RWPE1 (cell line): ENCODE data around the gene ADGRB3.

Source experiments
- CTCF ChIA-PET: fragments of 350-600 bp; sonication (Branson Sonifier 250); formaldehyde crosslinking; extraction: SDS; loops from one replicate; lab custom pipeline; 2021; lab: Yijun Ruan, JAX
- POLR2A ChIA-PET: fragments of 400-600 bp; formaldehyde crosslinking; extraction: SDS; loops from one replicate; lab custom pipeline; 2020; ENCODE audit warnings: antibody characterized with exemption; ENCODE audit not compliant: low non-redundant PET; lab: Yijun Ruan, JAX
- DNase-seq: peaks from one replicate; pipeline ENCODE4 v3.0.0; 2012; ENCODE audit warnings: low spot score
- H3K27ac ChIP-seq: fragments of 450-650 bp; 2 replicates; pipeline ENCODE4 v1.5.1; 2017
- TF ChIP-seq, protein P1 (sequence below): fragments of 450-650 bp; conservative IDR thresholded peaks from 2 replicates; pipeline ENCODE4 v1.5.1; 2017; ENCODE audit warnings: low read depth, mild to moderate bottlenecking

The ADGRB3 gene

DNA sequence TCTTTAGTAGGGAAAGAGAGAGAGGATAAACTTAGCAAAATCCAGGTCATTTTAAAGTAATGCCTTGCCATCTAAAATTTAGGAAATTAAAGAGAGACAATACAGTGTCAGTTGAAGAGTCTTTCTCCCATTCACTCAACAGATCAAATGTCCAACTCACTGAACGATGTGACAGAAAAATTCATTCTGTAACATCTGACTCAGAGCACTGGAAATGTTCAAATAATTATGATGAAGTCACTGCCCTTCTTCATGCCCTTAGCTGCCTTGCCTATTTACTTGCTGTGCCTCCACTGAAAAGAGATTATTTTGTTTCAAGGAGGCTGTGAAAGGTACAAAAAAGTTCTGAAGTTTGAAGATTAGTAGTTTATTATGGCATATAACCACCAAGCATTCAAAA is 434.8 kb downstream of the ADGRB3 start:
- CTCF ChIA-PET: no interaction called here
- TF ChIP-seq, protein P1, sequence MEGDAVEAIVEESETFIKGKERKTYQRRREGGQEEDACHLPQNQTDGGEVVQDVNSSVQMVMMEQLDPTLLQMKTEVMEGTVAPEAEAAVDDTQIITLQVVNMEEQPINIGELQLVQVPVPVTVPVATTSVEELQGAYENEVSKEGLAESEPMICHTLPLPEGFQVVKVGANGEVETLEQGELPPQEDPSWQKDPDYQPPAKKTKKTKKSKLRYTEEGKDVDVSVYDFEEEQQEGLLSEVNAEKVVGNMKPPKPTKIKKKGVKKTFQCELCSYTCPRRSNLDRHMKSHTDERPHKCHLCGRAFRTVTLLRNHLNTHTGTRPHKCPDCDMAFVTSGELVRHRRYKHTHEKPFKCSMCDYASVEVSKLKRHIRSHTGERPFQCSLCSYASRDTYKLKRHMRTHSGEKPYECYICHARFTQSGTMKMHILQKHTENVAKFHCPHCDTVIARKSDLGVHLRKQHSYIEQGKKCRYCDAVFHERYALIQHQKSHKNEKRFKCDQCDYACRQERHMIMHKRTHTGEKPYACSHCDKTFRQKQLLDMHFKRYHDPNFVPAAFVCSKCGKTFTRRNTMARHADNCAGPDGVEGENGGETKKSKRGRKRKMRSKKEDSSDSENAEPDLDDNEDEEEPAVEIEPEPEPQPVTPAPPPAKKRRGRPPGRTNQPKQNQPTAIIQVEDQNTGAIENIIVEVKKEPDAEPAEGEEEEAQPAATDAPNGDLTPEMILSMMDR: no peak

DNA sequence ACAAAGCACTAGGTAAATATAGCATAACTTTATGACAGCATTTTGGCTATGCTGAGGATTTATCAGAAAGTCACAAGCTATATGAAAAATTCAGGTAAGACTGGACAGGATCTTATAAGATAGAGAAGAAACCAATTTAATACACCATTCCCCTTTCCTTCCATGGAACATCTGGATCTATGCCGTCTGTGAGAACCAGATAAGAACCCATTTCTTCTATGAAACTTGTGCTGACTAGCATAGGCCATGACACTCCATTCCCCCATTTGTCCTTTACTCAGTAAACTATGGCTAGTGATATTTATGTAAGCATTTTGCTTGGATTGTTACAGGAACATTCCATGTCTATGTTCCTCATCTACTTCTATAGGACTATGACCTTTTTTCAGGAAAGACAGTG is 437.7 kb downstream of the ADGRB3 start:
- TF ChIP-seq, protein P1: no peak
- ChIA-PET POLR2A (no interaction called here), CTCF (no interaction called here)
- no peak for DNase-seq
- H3K27ac ChIP-seq: no peak overlapping the region

More for the DNA sequence above, 434.8 kb downstream of the ADGRB3 start:
- POLR2A ChIA-PET: no interaction called here
- H3K27ac ChIP-seq: no peak overlapping the region
- DNase-seq: no peak

DNA sequence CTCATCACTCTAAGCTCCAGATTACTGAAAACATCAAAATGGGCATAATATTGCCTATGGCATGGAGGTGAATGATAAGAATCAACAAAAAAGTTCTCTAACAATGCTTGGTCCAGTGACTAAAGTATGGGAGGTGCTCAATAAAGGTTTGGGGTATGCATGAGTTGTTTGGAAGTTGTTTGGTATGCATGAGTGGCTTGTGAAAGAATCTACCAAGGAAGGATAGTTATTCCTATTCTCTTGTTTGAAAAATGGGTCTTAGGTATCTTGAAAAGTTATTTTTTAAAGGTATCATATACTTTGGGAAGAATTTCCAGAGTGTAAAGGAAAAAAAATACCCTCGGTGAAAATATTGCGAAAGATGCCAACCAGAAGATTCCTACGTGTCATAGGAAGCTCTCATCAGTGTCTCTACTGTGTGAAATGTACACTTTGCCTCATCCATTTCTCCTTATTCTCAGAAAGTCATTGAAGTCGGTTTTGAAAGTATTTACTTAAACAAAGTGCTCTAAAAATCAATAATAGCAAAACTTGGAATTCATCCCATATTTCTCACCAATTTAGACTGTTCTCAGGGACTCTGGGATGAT is 449.8 kb downstream of the ADGRB3 start:
- DNase-seq: no peak
- POLR2A ChIA-PET: no interaction called here
- H3K27ac ChIP-seq: no peak overlapping the region
- CTCF ChIA-PET: no interaction called here
- TF ChIP-seq, protein P1: no peak

DNA sequence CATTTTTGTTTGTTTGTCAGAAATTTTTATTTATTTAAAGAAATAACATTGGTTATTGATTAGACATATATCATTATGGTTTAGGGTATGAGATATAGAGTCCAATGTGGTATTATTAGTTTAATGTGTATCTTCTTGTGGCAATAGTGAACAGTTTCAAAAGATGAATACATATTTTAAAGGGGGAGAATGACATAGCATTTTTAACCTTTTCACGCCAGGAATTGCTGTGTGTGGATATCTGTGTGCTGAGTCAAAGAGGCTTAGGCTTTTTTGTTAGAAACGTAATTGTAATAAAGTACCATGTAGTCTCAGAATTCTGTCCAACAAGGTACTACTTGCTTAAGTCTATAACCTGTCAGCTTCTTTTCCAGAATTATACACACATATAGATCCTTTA is 451.6 kb downstream of the ADGRB3 start:
- TF ChIP-seq, protein P1: no peak
- DNase-seq: no peak
- H3K27ac ChIP-seq: no peak overlapping the region
- ChIA-PET POLR2A (no interaction called here), CTCF (no interaction called here)

DNA sequence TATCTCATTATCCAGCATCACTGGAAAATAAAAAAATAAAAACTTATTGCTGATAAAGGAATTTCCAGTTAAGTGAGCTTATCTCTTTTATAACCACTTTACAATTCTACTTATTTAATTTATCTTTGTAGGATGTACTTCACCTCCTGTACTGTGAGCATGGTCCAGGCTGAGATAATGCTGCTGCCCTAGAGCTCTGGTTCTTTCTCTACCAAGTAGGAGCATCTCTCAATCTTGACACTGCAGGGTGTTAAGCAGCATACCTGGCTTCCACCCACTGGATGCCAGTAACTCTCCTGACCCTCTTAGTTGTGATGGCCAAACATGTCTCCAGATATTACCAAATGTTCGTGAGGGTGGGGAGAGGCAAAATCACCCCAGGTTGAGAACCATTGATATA is 454.5 kb downstream of the ADGRB3 start:
- ChIA-PET POLR2A (no interaction called here), CTCF (no interaction called here)
- no peak overlapping the region for H3K27ac ChIP-seq
- no peak for DNase-seq
- TF ChIP-seq, protein P1: no peak

DNA sequence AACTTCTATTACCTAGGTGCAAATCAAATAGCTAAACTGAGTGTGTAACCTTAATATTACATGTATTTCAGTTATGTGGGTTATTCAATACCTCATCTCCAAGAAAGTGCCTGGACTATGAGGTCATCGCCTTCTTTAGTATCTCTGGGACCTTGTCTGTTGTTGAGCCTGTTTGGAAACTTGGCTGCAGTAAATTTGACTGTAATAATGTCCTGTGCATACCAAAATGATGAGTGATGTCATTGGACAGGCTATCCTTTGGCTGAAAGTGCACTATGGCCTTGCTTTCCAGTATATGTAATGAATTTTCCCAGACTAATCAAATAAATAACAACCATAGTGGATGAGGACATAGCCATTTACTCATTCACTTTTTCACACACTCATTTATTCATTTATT is 455.1 kb downstream of the ADGRB3 start:
- TF ChIP-seq, protein P1: no peak
- DNase-seq: no peak
- H3K27ac ChIP-seq: no peak overlapping the region
- POLR2A ChIA-PET: no interaction called here
- CTCF ChIA-PET: no interaction called here
